ENCODE data around the gene C1orf94.

Gene C1orf94

DNA sequence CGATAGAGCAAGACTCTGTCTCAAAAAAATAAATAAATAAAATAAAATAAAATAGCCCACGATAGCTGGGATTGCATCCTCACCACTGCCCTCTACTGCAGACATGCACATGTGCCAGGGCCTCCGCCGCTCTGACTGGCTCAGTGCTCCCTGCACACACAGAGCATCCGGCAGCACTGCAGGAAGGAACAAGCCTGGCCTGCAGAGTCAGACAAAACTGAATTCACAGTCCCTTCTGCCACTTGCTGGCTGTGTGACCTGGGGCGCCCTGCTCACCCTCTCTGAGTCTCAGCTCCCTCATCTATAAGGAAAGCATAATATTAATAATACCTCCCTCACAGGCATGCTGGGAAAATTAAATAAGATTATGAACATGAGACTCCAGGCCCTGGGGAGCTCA lies 47.1 kb upstream of the C1orf94 start:
- no peak for DNase-seq (ENCODE audit: low spot score)
- H2AFZ ChIP-seq (ENCODE audit: low read length), result no peak overlapping the region
- H3K9ac ChIP-seq (ENCODE audit: low read depth, low read length, poor library complexity), result no peak overlapping the region
- peaks cover 0 to 4% (median 0%) of the 10 kb centered on the region in 3 experiments for H3K27me3 ChIP-seq (ENCODE audit: control insufficient read depth in 3 of 3, insufficient read depth in 3 of 3, low read depth in 1 of 3, low read length in 3 of 3)
- H3K4me1 ChIP-seq (ENCODE audit: control insufficient read depth in 2 of 2, insufficient read depth in 1 of 2, low read depth in 1 of 2, low read length in 2 of 2), result no peaks in the 10 kb centered on the region
- H3K9me3 ChIP-seq (replicated peaks in 1 of 2; ENCODE audit: control insufficient read depth in 2 of 2, insufficient read depth in 1 of 2, low read depth in 1 of 2, low read length in 2 of 2), result no peaks in the 10 kb centered on the region
- no peak overlapping the region for H3K27ac ChIP-seq (replicated peaks; ENCODE audit: low read length)
- WGBS, 2 donors (ENCODE audit: extremely low coverage in 2 of 2, insufficient read length in 2 of 2, insufficient replicate concordance in 1 of 2), result no CpG with 5 or more reads among the region's 6 CpGs
- H2BK15ac ChIP-seq (ENCODE audit: low read length), result no peak overlapping the region
- no peak overlapping the region for H2BK120ac ChIP-seq (ENCODE audit: low read depth, low read length)
- no peaks in the 10 kb centered on the region for H3K36me3 ChIP-seq (replicated peaks in 1 of 2; ENCODE audit: control insufficient read depth in 2 of 2, insufficient read depth in 2 of 2, low read length in 2 of 2)
- no peak overlapping the region for H3K18ac ChIP-seq (ENCODE audit: low read length)
- no peak overlapping the region for H3K14ac ChIP-seq (ENCODE audit: low read length)
- H3K23ac ChIP-seq (ENCODE audit: low read depth, low read length, poor library complexity), result no peak overlapping the region
- no peak overlapping the region for H4K91ac ChIP-seq (ENCODE audit: low read depth, low read length, poor library complexity)
- H3K4ac ChIP-seq (ENCODE audit: low read length), result no peak overlapping the region
- no peak overlapping the region for H3K4me3 ChIP-seq (ENCODE audit: low read length in 2 of 2)
- H3K4me2 ChIP-seq (ENCODE audit: insufficient read depth, low read length, poor library complexity, severe bottlenecking), result no peak overlapping the region
- no peak overlapping the region for H2BK12ac ChIP-seq (ENCODE audit: low read length)
- H4K8ac ChIP-seq (ENCODE audit: low read depth, low read length), result no peak overlapping the region
- no peaks in the 10 kb centered on the region for H3K79me1 ChIP-seq (ENCODE audit: low read depth, low read length)
- no peak overlapping the region for H2BK5ac ChIP-seq (ENCODE audit: low read length)
- H2AK5ac ChIP-seq (ENCODE audit: low read depth, low read length), result no peak overlapping the region

GRCh38 chr1:34130306-34130705 lies 46.4 kb upstream of the C1orf94 start:
- WGBS, 2 donors (ENCODE audit: extremely low coverage in 2 of 2, insufficient read length in 2 of 2, insufficient replicate concordance in 1 of 2), result no CpG with 5 or more reads among the region's 5 CpGs
- H3K4me2 ChIP-seq (ENCODE audit: insufficient read depth, low read length, poor library complexity, severe bottlenecking), result no peak overlapping the region
- no peaks in the 10 kb centered on the region for H3K9me3 ChIP-seq (replicated peaks in 1 of 2; ENCODE audit: control insufficient read depth in 2 of 2, insufficient read depth in 1 of 2, low read depth in 1 of 2, low read length in 2 of 2)
- H3K27ac ChIP-seq (replicated peaks; ENCODE audit: low read length), result no peak overlapping the region
- H3K18ac ChIP-seq (ENCODE audit: low read length), result no peak overlapping the region
- no peak overlapping the region for H2AK5ac ChIP-seq (ENCODE audit: low read depth, low read length)
- H3K4me3 ChIP-seq (ENCODE audit: low read length in 2 of 2), result no peak overlapping the region
- H3K36me3 ChIP-seq (replicated peaks in 1 of 2; ENCODE audit: control insufficient read depth in 2 of 2, insufficient read depth in 2 of 2, low read length in 2 of 2), result no peaks in the 10 kb centered on the region
- no peak overlapping the region for H3K9ac ChIP-seq (ENCODE audit: low read depth, low read length, poor library complexity)
- no peak overlapping the region for H2BK15ac ChIP-seq (ENCODE audit: low read length)
- H3K14ac ChIP-seq (ENCODE audit: low read length), result no peak overlapping the region
- no peak overlapping the region for H3K4ac ChIP-seq (ENCODE audit: low read length)
- H2BK12ac ChIP-seq (ENCODE audit: low read length), result no peak overlapping the region
- H2BK120ac ChIP-seq (ENCODE audit: low read depth, low read length), result no peak overlapping the region
- no peak overlapping the region for H3K23ac ChIP-seq (ENCODE audit: low read depth, low read length, poor library complexity)
- H2BK5ac ChIP-seq (ENCODE audit: low read length), result no peak overlapping the region
- H4K91ac ChIP-seq (ENCODE audit: low read depth, low read length, poor library complexity), result no peak overlapping the region
- no peak for DNase-seq (ENCODE audit: low spot score)
- H2AFZ ChIP-seq (ENCODE audit: low read length), result no peak overlapping the region
- no peaks in the 10 kb centered on the region for H3K4me1 ChIP-seq (ENCODE audit: control insufficient read depth in 2 of 2, insufficient read depth in 1 of 2, low read depth in 1 of 2, low read length in 2 of 2)
- H4K8ac ChIP-seq (ENCODE audit: low read depth, low read length), result no peak overlapping the region
- H3K27me3 ChIP-seq (ENCODE audit: control insufficient read depth in 3 of 3, insufficient read depth in 3 of 3, low read depth in 1 of 3, low read length in 3 of 3), result peaks cover 0 to 4% (median 0%) of the 10 kb centered on the region in 3 experiments
- H3K79me1 ChIP-seq (ENCODE audit: low read depth, low read length), result no peaks in the 10 kb centered on the region

DNA sequence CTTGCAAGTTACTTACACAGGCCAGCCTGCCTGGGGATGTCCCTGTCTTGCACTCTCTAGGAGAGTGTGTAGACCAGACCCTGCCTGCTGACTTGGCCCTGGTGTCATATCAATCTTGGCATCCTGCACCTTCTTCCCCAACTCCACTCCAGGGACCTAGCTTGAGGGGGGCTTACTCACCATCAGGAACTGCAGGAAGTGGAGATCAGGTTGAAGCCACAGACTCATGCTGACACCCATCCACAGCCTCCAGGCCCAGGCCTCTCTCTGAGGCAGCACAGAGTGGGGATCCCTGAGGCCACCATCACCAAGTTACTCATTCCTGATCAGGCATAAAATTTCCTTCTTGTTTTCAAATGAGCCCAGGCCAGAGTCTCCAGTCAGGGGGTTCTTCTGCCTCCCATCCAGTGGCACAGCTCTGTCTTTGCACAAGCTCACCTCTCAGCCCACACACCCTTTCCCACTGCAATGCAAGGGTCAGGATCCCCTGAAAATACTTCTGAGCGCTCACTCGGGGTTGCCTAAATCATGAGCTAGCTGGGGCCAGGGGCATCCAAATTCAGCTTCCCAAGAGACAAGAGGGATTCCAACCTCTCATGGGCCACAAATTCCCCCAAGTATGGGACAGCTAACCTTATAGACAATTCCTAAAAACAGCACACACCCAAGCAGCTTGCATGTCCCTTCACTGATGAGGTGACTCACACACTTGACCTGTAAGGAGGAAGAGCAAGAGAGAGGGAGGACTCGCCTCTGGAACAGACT lies 45.1 kb upstream of the C1orf94 start:
- Histone ChIP-seq H3K9me3 (replicated peaks in 1 of 2; ENCODE audit: control insufficient read depth in 2 of 2, insufficient read depth in 1 of 2, low read depth in 1 of 2, low read length in 2 of 2) (no peaks in the 10 kb centered on the region), H2BK120ac (ENCODE audit: low read depth, low read length) (no peak overlapping the region), H3K23ac (ENCODE audit: low read depth, low read length, poor library complexity) (no peak overlapping the region), H3K4me2 (ENCODE audit: insufficient read depth, low read length, poor library complexity, severe bottlenecking) (no peak overlapping the region), H3K14ac (ENCODE audit: low read length) (no peak overlapping the region), H4K91ac (ENCODE audit: low read depth, low read length, poor library complexity) (no peak overlapping the region), H3K18ac (ENCODE audit: low read length) (no peak overlapping the region), H3K27me3 (ENCODE audit: control insufficient read depth in 3 of 3, insufficient read depth in 3 of 3, low read depth in 1 of 3, low read length in 3 of 3) (peaks cover 0 to 2% (median 0%) of the 10 kb centered on the region in 3 experiments), H2AFZ (ENCODE audit: low read length) (no peak overlapping the region), H2BK15ac (ENCODE audit: low read length) (no peak overlapping the region), H3K4me3 (ENCODE audit: low read length in 2 of 2) (no peak overlapping the region), H3K4ac (ENCODE audit: low read length) (no peak overlapping the region), H3K36me3 (replicated peaks in 1 of 2; ENCODE audit: control insufficient read depth in 2 of 2, insufficient read depth in 2 of 2, low read length in 2 of 2) (no peaks in the 10 kb centered on the region), H3K27ac (replicated peaks; ENCODE audit: low read length) (no peak overlapping the region), H3K79me1 (ENCODE audit: low read depth, low read length) (no peaks in the 10 kb centered on the region), H2BK12ac (ENCODE audit: low read length) (no peak overlapping the region), H4K8ac (ENCODE audit: low read depth, low read length) (no peak overlapping the region), H2BK5ac (ENCODE audit: low read length) (no peak overlapping the region), H2AK5ac (ENCODE audit: low read depth, low read length) (no peak overlapping the region), H3K9ac (ENCODE audit: low read depth, low read length, poor library complexity) (no peak overlapping the region), H3K4me1 (ENCODE audit: control insufficient read depth in 2 of 2, insufficient read depth in 1 of 2, low read depth in 1 of 2, low read length in 2 of 2) (no peaks in the 10 kb centered on the region)
- no CpG with 5 or more reads among the region's 3 CpGs for WGBS, 2 donors (ENCODE audit: extremely low coverage in 2 of 2, insufficient read length in 2 of 2, insufficient replicate concordance in 1 of 2)
- DNase-seq (ENCODE audit: low spot score), result no peak

DNA sequence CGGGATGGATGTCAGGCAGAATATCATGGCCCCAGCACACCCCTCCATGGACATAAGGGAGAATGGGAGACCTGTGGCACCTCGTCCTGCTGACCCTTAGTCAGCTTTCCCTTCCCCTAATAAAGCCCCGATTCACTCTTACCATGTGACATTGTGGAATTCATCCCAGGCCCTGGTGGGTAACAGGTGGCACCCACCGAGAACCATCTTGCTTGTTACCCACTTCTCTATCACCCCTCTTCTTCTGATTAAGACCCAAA lies 44.6 kb upstream of the C1orf94 start:
- Histone ChIP-seq H2AFZ (ENCODE audit: low read length) (no peak overlapping the region), H3K18ac (ENCODE audit: low read length) (no peak overlapping the region)

More for the DNA sequence above, 44.6 kb upstream of the C1orf94 start:
- H3K27me3 ChIP-seq (ENCODE audit: control insufficient read depth in 3 of 3, insufficient read depth in 3 of 3, low read depth in 1 of 3, low read length in 3 of 3), result no peaks in the 10 kb centered on the region
- H3K36me3 ChIP-seq (replicated peaks in 1 of 2; ENCODE audit: control insufficient read depth in 2 of 2, insufficient read depth in 2 of 2, low read length in 2 of 2), result no peaks in the 10 kb centered on the region
- no peak overlapping the region for H3K4me3 ChIP-seq (ENCODE audit: low read length in 2 of 2)
- no peak overlapping the region for H2AK5ac ChIP-seq (ENCODE audit: low read depth, low read length)
- no peak for DNase-seq (ENCODE audit: low spot score)
- no peak overlapping the region for H2BK5ac ChIP-seq (ENCODE audit: low read length)
- no peak overlapping the region for H3K4me2 ChIP-seq (ENCODE audit: insufficient read depth, low read length, poor library complexity, severe bottlenecking)
- H3K79me1 ChIP-seq (ENCODE audit: low read depth, low read length), result no peaks in the 10 kb centered on the region
- no peaks in the 10 kb centered on the region for H3K4me1 ChIP-seq (ENCODE audit: control insufficient read depth in 2 of 2, insufficient read depth in 1 of 2, low read depth in 1 of 2, low read length in 2 of 2)
- no peak overlapping the region for H3K4ac ChIP-seq (ENCODE audit: low read length)
- no peak overlapping the region for H2BK12ac ChIP-seq (ENCODE audit: low read length)
- H3K27ac ChIP-seq (replicated peaks; ENCODE audit: low read length), result no peak overlapping the region
- no CpG with 5 or more reads among the region's 4 CpGs for WGBS, 2 donors (ENCODE audit: extremely low coverage in 2 of 2, insufficient read length in 2 of 2, insufficient replicate concordance in 1 of 2)
- no peak overlapping the region for H2BK15ac ChIP-seq (ENCODE audit: low read length)
- H3K9ac ChIP-seq (ENCODE audit: low read depth, low read length, poor library complexity), result no peak overlapping the region
- H4K91ac ChIP-seq (ENCODE audit: low read depth, low read length, poor library complexity), result no peak overlapping the region
- H4K8ac ChIP-seq (ENCODE audit: low read depth, low read length), result no peak overlapping the region
- no peak overlapping the region for H2BK120ac ChIP-seq (ENCODE audit: low read depth, low read length)
- no peak overlapping the region for H3K23ac ChIP-seq (ENCODE audit: low read depth, low read length, poor library complexity)
- no peaks in the 10 kb centered on the region for H3K9me3 ChIP-seq (replicated peaks in 1 of 2; ENCODE audit: control insufficient read depth in 2 of 2, insufficient read depth in 1 of 2, low read depth in 1 of 2, low read length in 2 of 2)
- no peak overlapping the region for H3K14ac ChIP-seq (ENCODE audit: low read length)
